Prostate gland (tissue), 2 donors: ENCODE results near the gene DDX41. TPM values are rescaled to one million over a fixed set of nuclear protein-coding genes. Genes with fewer than 3 reads are reported as not detected.
A peak's percentile ranks its signal among the peaks of the same experiment; 100 is the strongest.

Experiments used
- DNase-seq: peaks from one replicate; pipeline ENCODE4 v3.0.0-alpha.2; 2019; ENCODE audit warnings: low spot score
- H3K27ac ChIP-seq, 2 donors: fragments of 200-600 bp; sonication (generic); 2 replicates each; pipeline ENCODE4 v1.5.1; 2017 to 2019
- H3K27me3 ChIP-seq: fragments of 200-600 bp; sonication (generic); replicated peaks from 2 replicates; pipeline ENCODE4 v1.5.1; 2019; ENCODE audit not compliant: insufficient read depth
- H3K36me3 ChIP-seq, 2 donors: fragments of 200-600 bp; sonication (generic); 1 replicate in 1 of 2; 2 replicates in 1 of 2; pipeline versions ENCODE4 v1.5.1 to v1.8.1; 2017 to 2019
- H3K4me1 ChIP-seq: fragments of 200-600 bp; sonication (generic); replicated peaks from 2 replicates; pipeline ENCODE4 v1.5.1; 2019
- H3K4me3 ChIP-seq, 2 donors: fragments of 200-600 bp; sonication (generic); 2 replicates each; pipeline ENCODE4 v1.5.1; 2017 to 2019
- H3K9me3 ChIP-seq: fragments of 200-600 bp; sonication (generic); 2 replicates; pipeline ENCODE4 v1.5.1; 2017
- CTCF ChIP-seq, 4 experiments: fragments of 200-600 bp in 2 of 4; fragments of 450-650 bp in 2 of 4; sonication (generic) in 2 of 4; IDR thresholded peaks; 1 replicate in 3 of 4; 2 replicates in 1 of 4; pipeline ENCODE4 v1.5.1; 2016 to 2019; ENCODE audit warnings: antibody characterized with exemption in 4 of 4, mild to moderate bottlenecking in 2 of 4, moderate library complexity in 2 of 4
- POLR2A ChIP-seq: fragments of 450-650 bp; IDR thresholded peaks from one replicate; pipeline ENCODE4 v1.6.1; 2016; ENCODE audit warnings: antibody characterized with exemption, mild to moderate bottlenecking
- POLR2AphosphoS5 ChIP-seq: sonication (generic); formaldehyde crosslinking; IDR thresholded peaks from one replicate; pipeline ENCODE4 v1.6.1; 2017; ENCODE audit warnings: antibody characterized with exemption
- WGBS: methylation state at CpG from one replicate; pipeline ENCODE4 v1.1.5; 2018; 5-methylcytosine and 5-hydroxymethylcytosine counted together
- intact Hi-C: fragments of 100-400 bp; cut with DNase I; formaldehyde crosslinking; loops from one replicate; pipeline ENCODE4 v1.14.2; 2022
- total RNA-seq, 2 donors: library from RNA; depleted of rRNA; stranded (reverse); fragments of >200 nt; gene quantifications; one replicate each; pipeline ENCODE4 v1.1.0, GENCODE V29; 2016

Gene DDX41
- total RNA-seq, 2 donors from 2014 or later = 126 to 139 TPM

GRCh38 chr5:177492841-177493240 lies 23.9 kb downstream of the DDX41 start:
- Histone ChIP-seq H3K9me3 (no peaks in the 10 kb centered on the region), H3K4me3 (no peak overlapping the region), H3K4me1 (peaks cover 4% of the 10 kb centered on the region), H3K27me3 (no peaks in the 10 kb centered on the region), H3K27ac (peak overlapping the region in 1 of 2 donors; percentile 86), H3K36me3 (peaks cover 0 to 4% of the 10 kb centered on the region in 2 donors)
- DNase-seq = no peak
- no peak for TF ChIP-seq POLR2AphosphoS5
- no peak for TF ChIP-seq POLR2A
- no peak for TF ChIP-seq CTCF (IDR thresholded peaks at IDR 0.05)
- WGBS = 81% methylated on average over 7 of the region's 7 CpGs
- intact Hi-C loops = no loop called here

GRCh38 chr5:177491983-177492746 lies 24.6 kb downstream of the DDX41 start:
- no peak overlapping the region for H3K4me3 ChIP-seq
- H3K27ac ChIP-seq = peak overlapping the region in 1 of 2 donors; percentile 86
- TF ChIP-seq POLR2A = no peak
- no peak for TF ChIP-seq POLR2AphosphoS5
- TF ChIP-seq CTCF (IDR thresholded peaks at IDR 0.05) = no peak
- no peaks in the 10 kb centered on the region for H3K9me3 ChIP-seq
- 87% methylated on average over 49 of the region's 54 CpGs for WGBS
- H3K27me3 ChIP-seq = no peaks in the 10 kb centered on the region
- peaks cover 4% of the 10 kb centered on the region for H3K4me1 ChIP-seq
- H3K36me3 ChIP-seq = peaks cover 0 to 5% of the 10 kb centered on the region in 2 donors
- no peak for DNase-seq
- intact Hi-C loops = no loop called here

GRCh38 chr5:177491429-177491945 lies 25.3 kb downstream of the DDX41 start:
- TF ChIP-seq POLR2AphosphoS5 (no peak), CTCF (IDR thresholded peaks at IDR 0.05) (peak in 3 of 4 experiments; percentile 45 to 61 (median 53))
- Histone ChIP-seq H3K9me3 (no peaks in the 10 kb centered on the region), H3K4me1 (peaks cover 3% of the 10 kb centered on the region), H3K27me3 (no peaks in the 10 kb centered on the region), H3K27ac (peak overlapping the region in 1 of 2 donors; percentile 86), H3K4me3 (no peak overlapping the region), H3K36me3 (peaks cover 0 to 5% of the 10 kb centered on the region in 2 donors)
- 67% methylated on average over 43 of the region's 43 CpGs for WGBS
- intact Hi-C loops = no loop called here
- no peak for DNase-seq

GRCh38 chr5:177490992-177491391 lies 25.8 kb downstream of the DDX41 start:
- intact Hi-C loops = no loop called here
- 76% methylated on average over 16 of the region's 16 CpGs for WGBS
- H3K36me3 ChIP-seq = peaks cover 0 to 5% of the 10 kb centered on the region in 2 donors
- TF ChIP-seq POLR2A (no peak), CTCF (IDR thresholded peaks at IDR 0.05) (no peak), POLR2AphosphoS5 (no peak)
- H3K4me1 ChIP-seq = no peaks in the 10 kb centered on the region
- DNase-seq = no peak
- no peaks in the 10 kb centered on the region for H3K9me3 ChIP-seq
- peak overlapping the region in 1 of 2 donors; percentile 86 for H3K27ac ChIP-seq
- no peak overlapping the region for H3K4me3 ChIP-seq
- H3K27me3 ChIP-seq = no peaks in the 10 kb centered on the region
